CD4-positive, alpha-beta T cell treated with Interleukin-4 for 1 hour (primary cell): ENCODE measurements around the gene BTN2A1.

Source experiments
- DNase-seq, 2 donors: peaks; one replicate each; pipeline ENCODE4 v3.0.0-alpha.2; 2020 to 2022

The BTN2A1 gene

DNA sequence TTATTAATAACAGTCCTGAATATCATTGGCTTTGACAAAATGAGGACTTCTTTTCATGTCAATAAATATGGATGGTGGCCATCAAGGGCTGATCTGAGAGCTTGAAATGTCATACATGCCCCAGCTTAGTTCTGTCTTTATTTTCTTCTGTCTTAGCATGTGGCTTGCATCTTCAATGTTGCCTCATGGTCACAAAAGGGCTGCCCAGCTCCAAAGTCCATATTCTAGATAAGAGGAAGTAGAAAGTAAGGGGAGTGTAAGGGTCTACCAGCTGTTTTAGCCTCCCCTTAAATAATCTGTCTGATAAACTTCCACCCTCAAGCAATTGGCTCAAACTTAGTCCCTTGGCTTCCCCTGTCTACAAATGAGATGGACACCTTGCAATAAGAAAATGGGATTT, 14.2 kb downstream of the BTN2A1 start:
- no peak for DNase-seq

DNA sequence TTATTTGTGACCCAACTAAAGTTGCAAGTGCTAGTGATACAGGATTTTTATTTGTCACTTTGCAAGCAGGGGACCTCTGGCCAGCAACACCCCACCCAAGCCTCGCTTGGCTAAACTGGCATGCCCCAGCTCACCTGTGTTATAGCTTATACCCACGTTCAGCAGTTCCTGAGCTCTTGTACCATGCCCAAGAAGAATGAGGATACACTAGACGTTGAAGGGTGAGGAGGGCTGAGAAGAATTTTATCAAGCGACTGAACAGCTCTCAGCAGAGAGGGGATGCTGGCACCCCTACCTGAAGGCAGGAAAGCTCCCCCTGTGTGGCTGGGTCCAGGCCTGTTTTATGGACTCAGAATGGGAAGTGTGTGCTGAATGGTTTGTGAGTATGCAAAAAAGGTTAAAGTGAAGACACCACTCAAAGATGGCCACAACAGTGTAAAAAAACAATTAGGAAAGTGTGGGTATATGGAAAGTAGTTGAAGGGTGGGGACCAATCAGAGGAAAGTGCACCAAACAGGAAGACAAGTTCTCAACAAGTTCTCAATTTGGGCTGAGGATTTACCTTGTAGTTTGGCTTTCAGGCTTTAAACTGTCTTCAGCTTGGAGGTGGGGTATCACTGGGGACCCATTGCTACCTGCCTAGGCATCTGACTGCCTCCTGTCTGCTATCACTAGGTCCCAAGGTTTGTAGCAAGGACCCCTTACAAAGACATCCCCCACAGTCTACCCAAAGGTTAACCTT, 15.0 kb downstream of the BTN2A1 start:
- DNase-seq = peak in 1 of 2 donors; percentile 47

DNA sequence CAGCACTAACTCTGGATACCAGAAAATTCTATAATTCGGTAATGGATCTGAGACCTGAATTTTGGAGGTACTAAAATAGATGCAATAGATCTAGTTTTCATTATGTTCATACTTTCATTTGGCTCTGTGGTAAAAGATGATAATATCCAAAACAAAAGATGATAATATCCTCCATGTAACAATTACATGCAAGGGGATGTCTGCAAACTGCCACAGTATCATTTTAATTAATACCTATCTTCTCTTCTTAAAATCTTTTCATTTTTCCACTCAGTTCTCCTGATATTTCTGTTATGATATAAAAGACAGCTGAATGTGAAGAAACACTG, 15.6 kb downstream of the BTN2A1 start:
- no peak for DNase-seq

DNA sequence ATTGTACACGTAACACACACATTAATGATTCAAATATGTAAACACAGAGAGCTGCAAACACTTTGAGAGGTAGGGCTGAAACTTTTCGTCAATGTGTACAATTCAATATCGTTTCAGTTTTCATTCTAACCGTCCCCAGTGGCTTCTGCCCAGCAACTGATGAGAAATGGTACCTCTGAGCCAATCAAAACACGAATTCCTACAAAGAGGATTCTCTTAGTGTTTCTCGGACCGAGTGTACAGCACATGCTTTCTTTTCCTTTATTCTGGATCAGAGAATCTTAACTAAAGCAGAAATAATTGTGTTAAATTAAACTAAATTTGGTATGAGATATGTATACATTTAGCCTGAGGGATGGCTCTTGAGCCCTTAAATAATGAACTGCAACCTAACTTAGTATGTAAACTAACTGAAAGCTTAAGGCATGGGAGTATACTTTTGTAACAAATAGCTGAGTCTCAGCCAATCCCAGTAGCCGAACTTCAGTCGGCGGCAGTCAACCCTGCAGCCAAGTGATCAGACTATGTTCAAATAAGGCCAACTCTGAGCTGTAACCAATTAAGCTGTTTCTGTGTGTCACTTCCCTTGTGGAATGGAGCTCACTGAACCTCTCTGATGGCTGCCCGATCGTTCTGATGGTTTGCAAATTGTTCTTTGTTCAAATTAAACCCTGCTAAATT, 16.1 kb downstream of the BTN2A1 start:
- DNase-seq = peak; percentile 93 to 95

DNA sequence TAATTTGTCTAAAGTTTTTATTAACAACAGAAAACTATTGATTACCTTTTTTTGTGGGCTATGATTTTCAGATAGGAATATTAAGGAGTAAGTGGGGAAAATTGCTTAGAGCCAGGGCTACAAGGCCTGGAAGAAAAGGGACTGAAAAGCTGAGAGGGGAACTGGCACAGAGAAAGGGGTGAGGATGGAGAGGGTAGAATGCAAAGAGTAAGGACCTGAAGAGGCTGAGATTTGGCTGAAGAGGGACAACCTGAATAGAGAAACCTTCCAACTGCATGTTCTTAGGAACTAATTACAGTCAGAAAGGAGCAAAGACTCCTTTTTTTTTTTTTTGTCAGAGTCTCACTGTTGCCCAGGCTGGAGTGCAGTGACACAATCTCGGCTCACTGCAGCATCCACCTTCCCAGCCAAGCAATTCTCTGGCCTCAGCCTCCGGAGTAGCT, 16.7 kb downstream of the BTN2A1 start:
- DNase-seq = no peak

DNA sequence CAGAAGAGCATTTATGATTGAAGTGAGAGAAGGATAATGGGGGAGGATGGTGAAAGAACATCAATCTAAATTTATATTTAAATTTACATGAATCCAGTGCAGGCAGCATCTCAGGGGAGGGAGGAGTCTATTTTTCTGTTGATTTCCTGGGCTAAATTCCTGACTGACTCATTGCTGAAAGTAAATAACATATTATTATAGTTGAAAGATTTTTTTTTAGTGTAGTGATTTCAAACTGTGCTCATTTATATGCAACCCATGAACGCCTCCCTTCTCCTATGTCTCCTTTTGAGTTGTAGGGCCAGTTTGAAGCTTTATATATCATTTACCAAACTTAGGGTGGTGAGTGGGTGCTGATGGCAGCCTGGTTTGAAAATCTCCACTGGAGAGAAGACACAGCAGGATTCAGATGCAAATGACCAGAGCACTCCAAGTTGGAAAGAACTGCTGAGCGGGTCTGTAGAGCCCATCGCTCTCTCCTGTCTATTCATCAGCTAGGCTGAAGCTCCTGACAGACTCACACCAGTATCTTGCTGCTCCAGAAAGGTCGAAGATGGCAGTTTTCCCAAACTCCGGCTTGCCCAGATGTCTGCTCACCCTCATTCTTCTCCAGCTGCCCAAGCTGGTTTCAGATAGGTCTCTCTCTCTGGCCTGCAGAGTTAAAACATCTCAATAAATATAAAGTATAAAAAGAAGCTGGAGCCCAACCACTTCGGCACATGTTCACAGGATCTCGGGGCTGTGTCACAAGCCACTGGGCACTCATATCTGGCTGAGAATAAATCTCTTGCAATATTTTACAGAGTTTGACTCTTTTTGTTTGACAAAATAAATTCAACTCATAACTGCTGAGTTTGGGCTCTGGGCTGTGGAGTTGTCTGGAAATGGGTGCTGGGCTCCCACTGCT, 18.3 kb downstream of the BTN2A1 start:
- no peak for DNase-seq

DNA sequence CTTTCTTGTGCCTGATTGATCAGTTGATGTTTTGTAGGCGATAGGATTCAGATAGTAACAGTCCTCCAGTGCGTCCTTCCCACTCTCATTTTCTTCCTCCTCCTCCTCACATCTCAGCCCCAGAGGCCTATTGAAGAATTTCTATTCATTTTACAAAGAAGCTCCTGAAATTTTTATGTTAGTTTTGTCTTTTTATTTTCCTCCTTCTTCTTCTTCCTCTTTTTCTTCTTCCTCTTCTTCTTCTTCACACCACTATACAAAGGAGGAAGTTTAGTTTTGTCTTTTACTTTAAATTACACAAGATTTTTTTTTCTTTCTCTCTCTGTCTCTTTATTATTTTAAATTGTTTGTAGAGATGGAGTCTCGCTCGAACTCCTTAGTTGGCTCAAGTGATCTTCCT, 19.1 kb downstream of the BTN2A1 start:
- no peak for DNase-seq

DNA sequence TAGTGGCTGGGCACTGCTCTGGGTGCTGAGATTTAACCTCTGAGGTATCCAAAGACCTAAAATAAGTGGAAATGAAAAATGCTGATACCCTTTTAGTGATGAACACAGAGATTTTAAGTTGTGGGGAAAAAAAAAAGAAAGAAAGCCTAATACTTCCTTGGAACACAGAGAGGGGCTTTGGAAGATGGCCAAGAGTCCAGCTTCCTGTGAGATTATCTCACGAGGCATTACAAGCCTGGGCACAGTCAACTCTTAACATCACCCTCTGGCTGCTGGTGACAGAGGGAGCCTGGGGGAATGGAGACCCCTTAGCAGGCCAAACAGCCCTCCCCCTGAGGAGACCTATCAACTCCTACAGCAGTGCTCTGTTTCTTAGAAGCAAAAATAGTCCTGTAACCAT, 19.7 kb downstream of the BTN2A1 start:
- DNase-seq = no peak

DNA sequence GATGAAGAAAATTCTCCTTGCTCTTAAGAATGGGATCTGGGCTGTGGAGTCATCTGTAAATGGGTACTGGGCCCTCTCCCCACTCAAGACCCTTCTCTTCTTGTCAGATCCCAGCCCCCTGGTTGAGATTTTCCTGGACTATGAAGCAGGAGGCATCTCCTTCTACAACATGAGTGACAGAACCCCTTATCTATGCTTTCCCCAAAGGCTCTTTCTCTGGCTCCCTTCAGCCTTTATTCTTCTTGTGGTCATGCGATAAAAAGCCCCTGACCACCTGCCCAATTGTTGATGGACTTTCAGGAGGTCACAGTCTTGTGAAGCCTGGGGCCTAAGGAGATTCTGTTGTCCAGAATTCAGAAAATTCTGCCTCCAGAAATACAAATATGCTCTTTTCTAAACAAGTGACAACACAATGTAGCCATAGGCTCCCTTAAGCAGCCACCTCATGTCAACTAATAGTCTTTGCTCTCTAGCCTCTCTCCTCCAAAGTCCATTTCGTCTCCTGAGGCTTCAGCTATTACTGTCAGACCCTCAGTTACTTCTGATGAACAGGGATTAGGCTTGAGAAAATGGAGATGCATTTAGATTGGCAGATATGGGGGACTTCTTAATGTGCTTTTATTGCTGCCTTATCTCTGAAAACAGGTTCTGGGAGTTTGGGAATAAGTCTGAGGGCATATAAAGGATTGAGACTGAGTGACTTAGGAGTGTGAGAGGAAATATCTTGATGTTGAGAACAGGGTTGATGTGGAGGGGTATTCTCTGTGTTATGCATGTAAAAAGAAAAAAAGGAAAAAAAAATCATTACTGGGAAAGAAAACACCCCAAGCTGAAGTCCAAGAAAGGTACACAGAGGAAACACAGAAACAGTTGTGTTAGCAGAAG, 20.6 kb downstream of the BTN2A1 start:
- DNase-seq = no peak

DNA sequence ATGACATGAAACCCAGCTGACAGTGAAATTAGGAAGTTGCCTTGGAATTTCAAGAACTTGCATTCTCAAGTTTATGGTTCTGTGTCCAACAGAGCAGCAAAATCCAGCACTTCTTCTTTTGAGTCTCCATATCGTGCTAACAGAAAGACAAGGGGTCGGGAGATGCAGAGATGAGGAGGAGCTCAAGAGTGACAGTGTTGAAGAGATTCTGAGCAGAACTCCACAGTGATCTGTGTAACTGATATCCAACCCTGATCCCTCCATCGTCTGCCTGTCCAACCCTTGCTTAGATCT, 21.2 kb downstream of the BTN2A1 start:
- DNase-seq = no peak

DNA sequence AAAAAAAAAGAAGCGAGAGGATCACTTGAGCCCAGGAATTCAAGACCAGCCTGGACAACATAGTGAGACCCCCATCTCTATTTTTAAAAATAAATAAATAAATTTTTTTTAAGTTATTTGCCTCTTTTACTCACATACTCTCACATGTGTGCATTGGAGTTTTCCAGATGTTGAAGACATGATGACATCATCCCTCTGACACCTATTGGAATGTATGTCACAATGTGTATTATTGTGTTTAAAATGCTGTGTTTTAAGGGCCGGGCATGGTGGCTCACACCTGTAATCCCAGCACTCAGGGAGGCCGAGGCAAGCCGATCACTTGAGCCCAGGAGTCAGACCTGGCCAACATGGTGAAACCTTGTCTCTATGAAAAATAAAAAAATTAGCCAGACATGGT, 24.6 kb downstream of the BTN2A1 start:
- DNase-seq = no peak

DNA sequence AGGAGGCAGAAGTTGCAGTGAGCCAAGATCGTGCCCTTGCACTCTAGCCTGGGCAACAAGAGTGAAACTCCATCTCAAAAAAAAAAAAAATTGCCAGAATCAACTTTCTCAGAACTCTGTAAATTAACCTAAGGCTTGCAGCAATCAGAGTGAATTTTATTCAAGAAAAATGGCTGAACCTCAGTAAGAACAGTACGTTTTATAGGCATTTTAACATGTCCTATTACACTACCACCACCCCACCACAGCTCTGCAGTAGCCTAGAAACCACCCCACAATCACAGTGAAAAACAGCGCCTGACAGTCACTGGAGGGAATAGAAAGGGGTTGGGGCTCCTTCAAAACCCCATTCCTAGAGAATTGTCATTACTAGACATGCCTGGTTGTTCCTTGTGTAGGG, 26.0 kb downstream of the BTN2A1 start:
- no peak for DNase-seq

DNA sequence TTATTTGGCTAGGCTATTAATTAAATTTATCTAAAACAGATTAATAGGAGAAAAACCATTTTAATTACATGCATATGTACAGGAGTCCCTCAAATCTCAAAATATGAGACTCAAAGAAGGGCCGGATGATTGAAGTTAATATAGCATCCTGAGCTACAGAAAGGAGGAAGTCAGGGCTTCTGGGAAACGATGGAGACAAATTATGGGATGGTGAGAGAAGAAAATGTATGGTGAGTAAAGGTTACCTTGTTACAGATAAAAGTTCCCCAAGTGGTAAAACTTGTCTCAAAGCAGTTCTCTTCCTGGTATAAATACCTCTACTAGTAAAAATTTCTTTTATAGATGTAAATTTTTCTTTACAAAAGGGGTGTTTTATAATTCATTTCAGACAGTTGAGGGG, 26.4 kb downstream of the BTN2A1 start:
- no peak for DNase-seq

DNA sequence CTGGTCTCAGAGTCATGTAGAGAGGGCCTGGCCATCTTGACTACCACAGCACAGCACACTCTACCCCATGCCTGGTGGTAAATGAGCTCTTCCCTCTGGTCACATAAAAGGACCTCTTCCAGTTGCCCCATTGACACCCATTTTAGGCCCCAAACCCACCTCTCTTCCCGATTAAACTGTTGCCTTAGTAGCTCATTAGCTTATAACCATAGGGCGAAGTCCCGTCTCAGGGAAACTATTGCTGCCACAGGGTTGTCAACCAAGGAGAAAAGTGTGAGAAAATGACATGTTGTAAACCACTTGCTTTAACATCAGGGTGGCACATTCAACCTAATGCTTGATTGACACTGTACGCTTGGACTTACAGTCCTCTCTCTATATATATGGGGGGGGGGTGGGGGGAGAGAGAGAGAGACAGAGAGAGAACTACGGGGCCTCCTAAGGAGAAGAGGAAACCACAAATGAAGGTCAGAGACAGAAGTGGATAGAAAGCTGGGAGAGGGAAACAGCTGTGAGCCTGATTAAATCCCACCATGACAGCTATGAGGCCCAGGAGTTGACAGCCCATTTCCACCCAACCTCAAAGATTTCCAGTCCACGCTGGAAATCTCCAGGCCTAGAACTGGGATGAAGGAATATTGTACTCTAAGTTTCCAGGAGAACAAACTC, 27.5 kb downstream of the BTN2A1 start:
- DNase-seq = no peak

DNA sequence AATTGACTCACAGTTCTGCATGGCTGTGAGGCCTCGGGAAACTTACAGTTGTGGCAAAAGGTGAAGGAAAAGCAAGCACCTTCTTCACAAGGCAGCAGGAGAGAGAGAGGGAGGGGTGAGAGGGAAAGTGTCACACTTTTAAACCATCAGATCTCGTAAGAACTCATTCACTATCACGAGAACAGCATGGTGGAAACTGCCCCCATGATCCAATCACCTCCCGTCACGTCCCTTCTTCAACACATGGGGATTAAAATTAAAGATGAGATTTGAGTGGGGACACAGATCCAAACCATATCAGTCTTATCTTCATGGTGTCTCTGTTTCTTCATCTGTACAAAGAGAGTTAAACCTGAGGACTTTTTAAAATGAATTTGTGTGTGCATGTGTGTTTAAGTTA, 28.6 kb downstream of the BTN2A1 start:
- no peak for DNase-seq

DNA sequence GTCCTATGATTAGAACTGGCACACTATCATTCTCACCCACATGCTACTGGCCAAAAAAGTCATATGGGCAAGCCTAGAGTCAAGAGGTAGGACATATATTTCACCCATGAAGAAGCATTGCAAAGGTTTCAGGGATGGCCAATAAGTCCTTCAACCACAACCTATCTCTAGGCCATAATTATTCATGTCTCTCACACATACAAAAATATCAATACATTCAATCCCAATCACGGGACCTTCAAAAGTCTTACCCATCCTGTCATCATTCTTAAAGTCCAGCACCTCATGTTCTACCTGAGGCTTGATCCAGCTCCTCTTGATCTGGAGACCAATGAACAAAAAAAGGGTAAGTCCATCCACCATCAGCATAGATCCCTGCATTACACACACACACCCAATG, 29.7 kb downstream of the BTN2A1 start:
- DNase-seq = no peak

DNA sequence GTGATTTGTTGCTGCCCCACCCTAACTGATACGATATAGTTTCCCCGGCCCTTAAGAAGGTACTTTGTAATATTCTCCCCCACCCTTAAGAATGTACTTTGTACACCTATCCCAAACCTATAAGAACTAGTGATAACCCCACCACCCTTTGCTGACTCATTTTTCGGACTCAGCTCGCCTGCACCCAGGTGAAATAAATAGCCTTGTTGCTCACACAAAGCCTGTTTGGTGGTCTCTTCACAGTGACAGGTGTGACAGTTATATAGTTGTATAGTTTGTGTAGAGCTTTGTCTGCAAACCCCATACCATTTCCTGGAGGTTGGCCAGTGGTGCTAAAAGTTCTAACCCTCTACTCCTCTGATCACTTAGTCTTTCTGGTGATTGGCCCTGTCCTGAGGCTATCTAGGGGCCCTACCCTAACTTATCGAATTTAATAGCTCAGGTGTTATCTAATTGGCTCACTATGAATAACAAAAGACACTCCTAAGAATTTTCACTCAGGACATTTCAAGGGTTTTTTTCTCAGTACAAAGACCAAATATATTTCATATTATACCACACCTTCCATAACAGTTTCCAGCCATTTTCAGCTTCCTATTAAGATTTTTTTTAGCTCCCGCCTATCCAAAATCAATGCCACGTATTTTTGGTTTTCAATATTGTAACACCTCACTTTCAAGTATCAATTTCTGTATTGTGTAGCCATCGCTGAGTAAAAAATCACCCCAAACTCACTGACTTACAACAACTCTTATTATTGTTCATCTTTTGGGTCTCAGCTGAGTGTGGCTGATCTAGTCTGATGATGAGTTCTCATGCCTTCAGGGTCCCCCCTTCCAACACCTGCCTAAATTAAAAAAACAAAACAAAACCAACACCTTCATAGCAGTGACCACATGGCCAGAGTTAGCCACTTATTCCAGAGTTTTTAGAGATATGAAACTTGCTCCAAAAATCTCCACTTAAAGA, 32.5 kb downstream of the BTN2A1 start:
- DNase-seq = no peak

DNA sequence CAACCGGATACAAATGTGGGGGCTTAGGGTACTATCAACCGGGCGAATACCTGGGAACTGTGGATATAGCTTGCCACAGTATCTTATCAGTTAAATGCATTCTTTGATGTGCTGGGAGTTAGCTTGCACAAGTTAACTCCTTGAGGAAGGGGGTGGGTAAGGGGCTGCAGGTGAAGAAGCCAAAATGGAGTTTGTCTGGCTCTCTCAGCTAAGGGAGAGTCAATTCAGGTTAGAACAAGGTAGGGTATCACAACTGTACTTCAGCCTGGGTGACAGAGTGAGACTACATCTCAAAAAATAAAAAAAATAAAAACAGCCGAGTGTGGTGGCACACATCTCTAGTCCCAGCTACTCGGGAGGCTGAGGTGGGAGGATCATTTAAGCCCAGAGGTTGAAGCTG, 33.8 kb downstream of the BTN2A1 start:
- no peak for DNase-seq

DNA sequence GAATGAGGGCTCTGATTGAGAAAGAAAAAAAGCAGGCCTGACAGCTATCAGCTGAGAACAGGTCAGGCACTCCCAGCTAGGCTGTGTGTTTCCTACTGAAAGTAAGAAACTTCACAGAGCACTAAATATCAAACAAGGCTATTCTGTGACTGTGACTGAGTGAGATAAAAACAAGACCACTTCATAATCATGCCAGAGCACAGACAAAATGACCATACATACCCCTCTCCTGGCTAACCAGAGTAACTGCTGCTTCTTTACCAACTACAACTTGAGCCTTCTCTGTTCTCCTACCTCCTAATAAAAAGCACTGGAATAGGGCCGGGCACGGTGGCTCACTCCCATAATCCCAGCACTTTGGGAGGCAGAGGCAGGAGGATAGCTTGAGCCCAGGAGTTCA, 35.5 kb downstream of the BTN2A1 start:
- DNase-seq = peak in 1 of 2 donors; percentile 40

DNA sequence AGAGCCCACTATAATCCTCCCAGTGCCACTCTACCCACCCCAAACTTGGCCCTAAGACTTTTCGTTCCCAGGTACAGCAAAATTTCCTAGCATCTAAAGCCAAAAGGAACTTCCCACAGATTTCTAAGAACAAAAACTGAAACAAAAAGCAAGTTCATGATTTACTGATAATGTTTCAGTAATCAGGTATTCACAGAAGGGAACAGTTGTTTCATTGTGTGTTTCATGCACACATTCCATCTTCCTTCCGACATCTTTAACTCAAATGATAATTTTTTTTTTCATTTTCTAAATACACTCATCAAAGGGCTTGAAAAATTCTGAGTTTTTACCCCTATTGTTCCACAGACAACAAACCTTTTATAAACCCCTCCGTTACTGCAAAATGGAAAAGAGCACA, 36.4 kb downstream of the BTN2A1 start:
- DNase-seq = no peak

DNA sequence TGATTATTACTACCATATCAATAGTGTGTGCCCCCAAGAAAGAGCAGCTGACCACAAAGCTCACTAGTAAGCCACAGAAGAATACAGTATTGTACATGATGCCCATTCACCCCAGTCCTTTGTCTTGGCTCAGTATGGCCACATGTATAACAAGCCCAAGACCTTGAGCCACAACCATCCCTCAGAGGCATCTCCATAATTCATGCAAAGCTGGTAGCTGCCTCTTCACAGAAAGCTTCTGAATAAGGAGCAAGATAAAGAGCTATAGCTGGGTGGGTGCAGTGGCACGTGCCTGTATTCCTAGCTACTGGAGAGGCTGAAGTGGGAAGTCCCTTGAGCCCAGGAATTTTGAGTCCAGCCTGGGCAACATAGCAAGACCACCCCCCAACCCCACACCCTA, 37.5 kb downstream of the BTN2A1 start:
- no peak for DNase-seq
